Measurements from ENCODE around the gene GALNT14.

Gene GALNT14

DNA sequence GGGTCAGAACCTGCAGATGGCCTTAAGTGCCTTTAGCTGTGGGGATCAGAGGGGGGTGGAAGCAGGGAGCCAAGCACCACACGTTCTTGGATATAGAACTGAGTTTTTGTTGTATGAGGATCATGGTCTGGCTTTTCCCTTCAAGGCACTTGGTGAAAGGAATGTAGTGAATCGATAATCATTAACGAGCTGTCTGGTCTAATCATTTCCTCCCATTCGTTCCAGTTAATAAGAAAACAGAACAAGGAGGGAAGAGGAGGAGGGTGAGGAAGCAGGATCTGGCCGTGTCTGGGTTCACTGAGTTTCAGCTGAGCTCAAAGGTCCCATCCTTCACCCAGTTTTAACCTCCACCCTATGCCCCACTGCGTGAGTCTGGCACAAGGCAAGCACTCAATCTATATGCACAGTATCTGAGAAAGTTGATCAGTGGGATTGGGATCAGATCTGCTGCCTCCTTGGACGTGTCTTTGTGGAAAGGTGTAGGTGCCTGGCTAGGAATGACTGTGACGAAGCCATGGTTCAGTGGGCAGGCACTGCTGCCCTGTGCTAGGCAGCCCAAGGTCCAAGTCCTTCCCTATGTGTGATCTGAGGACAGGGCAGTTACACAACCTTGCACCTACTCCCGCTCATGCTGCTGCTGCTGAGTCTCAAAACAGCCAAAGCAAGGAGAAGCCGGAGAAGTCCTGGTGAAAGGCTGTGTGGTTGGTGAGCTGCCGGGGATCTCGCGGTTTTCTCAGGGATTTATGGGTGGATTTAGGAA, 54.8 kb downstream of the GALNT14 start:
- no peak for DNase-seq

DNA sequence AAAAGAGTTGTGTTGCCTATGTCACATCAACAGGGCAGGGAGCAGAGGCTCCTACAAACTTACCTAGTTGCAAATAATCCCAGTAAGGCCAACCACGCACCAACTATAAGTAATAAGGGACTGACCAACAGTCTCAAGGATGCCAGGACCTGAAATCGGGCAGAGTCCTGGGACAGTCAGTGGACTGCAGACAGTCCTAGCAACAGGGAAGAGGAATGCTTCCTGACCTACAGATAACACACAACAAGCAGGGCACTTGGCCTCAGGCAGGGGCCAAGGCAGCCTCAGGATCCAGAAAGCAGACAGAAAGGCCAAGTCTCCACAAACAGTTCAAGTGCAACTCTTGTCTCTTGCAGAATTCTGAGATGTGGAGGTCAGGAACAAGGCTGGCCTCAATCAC, 56.2 kb downstream of the GALNT14 start:
- no peak for DNase-seq

DNA sequence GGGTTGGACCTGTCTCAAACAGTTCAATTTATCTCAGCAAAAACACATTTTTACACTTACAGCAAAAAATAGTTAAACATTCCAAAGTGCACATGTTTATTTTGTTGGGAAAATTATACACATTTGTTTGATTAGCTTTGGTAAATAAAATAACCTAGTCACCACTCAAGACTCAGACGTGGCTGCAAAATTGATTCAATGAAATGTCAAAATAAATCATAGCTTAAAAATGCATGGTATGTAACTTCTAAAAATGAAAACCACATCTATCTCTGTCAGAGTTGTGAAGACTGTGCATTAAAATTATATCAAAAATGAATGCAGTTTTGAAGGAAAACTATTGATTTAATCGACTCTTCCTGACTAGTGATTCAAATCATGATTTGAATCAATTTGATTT, 56.7 kb downstream of the GALNT14 start:
- DNase-seq, result no peak

DNA sequence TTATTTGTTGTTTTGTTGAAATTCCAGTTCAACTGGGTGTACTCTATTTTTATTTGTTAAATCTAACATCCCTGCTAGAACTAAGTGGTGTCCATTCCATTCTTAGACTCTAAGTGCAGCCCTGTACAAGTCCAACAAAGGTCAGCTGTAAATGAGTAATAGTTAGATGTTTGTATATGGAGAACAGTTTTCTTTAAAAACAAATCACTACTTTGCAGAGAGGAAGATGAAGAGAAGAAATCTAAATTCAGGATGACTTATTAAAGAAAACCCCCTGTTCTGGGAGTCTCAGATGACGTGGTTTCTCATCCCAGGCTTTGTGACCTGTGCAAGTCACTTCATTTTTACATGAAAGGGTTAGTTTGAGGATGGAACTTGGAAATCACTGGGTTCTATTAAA, 57.9 kb downstream of the GALNT14 start:
- DNase-seq, result no peak

DNA sequence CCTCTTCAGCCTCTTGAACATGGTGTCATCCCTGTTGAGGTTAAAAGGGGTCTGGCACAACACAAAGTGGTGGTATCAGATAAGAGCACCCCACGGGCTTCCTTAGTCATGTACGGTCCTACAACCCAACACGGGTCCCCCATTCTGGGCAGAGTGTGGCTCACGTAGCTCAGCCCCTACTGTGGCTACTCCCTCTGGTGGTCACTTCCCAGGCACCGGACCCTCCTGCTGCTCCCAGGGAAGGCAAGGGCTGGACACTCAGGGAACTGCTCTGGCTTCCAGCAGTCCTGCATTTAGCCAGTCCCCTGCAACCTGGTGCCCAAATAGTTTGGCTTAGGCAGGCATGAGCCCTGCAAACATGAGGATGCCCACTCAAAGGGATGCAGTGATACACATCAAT, 58.6 kb downstream of the GALNT14 start:
- DNase-seq, result no peak

DNA sequence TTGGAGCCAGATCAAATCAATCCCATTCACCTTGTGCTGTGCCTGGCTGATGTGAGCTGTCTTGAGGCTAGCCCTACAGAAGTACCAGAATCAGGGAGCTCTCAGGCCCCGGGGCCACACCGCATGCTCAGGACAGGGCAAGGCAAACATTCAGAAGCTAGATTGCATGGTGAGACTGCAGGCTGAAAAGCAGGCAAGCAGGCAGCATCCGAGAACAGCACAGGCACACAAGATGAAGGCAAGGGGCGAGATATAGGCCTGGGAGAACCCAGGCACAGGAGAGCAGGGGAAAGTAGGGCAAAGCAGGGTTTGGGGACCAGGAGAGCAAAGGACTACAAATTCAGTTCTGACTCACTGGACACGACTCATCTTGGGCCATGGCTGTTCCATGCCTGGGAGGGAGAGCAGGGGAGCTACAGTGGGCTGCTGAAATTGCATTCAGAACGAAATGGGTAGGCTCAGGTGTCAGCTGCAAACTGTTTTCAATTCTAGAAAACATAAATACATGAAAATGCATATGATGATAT, 59.6 kb downstream of the GALNT14 start:
- DNase-seq, result no peak

DNA sequence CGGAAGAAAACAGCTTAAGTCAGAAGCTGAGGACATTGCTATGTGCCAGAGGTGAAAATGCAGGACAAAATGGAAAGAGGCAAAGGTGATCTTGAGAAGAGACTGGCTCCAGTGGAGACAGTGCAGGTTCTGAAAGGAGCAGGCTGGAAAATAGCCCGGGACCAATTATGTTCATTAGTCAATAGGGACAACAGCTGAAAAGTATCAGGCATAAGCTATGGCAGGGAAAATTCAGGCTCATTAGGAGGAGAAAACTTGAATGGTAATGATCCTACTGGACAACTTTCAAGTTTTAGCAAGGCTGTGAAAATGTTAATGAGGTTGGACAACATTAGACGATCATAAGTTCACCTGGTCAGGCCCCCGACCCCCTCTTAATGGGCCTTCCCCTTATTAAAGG, 60.2 kb downstream of the GALNT14 start:
- DNase-seq, result no peak

DNA sequence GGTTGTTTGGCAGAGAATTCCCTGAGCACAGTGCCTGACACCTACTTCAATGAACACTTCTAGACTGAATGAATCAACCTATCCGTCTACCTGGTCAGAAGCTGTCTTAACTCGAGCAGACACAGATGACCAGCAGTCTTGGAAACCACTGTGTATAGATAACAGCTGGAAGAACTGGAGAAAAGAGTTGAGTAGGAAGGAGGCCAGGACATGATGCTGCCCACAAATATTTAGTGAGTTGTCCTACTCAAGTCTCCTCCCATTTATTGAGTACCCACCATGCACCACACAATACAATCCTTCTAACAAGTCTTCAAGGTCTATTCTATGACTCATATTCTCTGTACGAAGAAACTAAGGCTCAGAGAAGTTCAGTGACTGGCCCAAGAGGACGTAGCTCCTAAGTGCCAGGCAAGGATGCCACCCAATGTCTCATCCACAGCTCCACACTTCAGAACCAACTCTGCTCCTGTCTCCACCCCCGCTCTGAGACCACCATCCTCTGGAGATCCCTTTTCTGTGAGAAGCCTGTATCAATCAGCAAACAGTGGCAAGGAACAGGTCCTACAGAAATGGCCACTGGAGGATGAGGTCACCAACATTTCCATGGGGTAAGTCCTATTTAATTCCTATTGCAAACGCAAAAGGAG, 62.2 kb downstream of the GALNT14 start:
- DNase-seq, result no peak

DNA sequence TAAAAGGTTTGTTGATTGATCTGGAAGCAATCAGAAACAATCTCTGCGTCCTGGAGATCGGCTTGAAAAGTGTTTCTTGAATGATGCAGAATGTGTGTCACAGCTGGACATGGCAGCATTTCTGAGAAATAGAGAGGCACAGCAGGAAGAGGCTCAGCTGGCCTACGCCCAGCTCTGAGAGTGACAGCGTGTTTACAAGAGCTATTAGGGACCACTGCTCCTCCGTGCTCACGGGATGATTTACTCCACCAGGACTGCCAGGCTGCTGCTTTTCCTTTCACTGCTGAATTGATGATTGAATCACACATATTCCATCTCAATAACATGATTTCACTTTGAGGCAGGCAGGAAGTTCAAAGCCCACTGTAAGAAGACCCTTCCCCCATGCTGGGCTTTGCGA, 62.8 kb downstream of the GALNT14 start:
- no peak for DNase-seq

DNA sequence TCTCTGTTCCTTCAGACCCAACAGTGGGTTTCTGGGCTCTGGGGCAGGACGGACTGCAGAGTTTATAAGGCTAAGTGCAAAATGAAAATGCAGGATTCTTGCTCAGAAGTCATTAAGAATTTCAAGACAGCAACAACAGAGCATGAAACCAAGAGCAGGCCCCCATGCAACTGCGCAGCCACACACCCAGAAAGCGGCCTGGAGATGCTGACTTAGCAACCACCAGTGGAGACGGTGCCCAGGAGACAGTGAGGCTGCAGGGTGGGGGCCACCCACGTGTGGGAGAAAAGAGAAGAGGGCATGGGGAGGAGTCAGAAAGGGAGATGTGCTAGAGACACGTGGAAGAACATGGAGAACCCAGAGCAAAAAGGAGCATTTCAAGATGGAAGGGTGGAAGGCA, 66.5 kb downstream of the GALNT14 start:
- DNase-seq, result no peak

DNA sequence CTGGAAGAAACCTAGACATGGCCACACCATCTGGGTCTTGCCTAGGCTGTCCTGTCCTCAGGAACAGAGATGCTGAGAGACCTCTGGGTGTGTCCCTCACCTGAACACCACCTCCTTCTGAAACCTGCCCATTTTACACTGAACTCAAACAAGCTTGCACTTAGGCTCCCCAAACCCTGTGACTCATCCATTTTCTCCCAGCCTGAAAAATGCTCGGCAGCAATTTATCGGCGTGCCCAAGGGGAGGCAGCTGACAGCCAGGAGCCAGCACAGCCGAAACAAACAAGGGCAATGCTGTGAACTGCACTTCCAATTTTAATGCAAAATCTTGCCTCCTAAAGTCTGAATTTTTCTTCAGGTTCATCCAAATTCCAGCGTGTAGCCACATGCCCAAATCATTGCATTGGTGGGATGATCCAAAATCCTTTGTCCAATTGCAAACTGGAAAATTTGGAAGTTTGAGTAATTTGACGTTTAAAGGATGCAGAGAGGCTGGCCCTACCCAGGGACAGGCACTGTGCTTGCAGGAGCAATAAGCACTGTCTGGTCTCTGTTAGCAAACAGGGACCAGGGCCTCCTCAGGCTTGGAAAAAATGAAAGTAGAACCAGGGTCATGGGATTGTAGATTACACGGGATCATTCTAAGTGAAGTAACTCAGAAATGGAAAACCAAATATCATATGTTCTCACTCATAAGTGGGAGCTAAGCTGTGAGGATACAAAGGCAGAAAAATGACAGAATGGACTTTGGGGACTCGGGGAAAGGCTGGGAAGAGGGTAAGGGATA, 67.7 kb downstream of the GALNT14 start:
- no peak for DNase-seq

DNA sequence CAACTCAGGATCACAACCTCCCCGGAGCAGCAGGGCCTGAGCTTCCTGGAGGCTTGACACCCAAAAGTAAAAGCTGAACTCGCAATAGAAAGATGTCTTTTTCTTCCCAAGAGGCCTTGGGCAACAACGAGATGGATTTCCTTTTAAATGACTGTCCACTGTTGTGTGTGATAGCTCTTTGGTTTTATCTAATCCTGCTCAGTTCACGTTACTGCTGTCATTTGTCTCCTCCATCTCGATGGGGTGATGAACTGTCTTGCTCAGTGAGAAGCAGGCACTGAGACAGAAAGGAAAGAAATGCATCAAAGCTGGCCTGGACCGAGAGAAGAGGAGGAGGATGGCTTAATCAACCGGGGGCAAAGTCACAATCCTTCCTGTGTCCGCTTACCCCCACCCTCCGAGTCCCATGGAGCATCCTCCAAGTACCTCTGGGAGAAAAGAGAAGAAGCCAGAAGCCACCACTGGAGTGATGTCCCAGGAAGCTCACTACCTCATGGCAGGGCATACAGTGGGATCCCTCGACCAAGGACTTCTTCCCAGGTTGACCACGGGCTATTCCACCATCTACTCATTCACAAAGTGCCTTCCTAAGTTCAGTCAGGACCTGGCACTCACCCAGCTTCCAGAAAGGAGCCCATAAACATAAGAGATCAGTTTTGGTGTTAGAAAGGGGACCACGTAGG, 68.5 kb downstream of the GALNT14 start:
- DNase-seq, result no peak

DNA sequence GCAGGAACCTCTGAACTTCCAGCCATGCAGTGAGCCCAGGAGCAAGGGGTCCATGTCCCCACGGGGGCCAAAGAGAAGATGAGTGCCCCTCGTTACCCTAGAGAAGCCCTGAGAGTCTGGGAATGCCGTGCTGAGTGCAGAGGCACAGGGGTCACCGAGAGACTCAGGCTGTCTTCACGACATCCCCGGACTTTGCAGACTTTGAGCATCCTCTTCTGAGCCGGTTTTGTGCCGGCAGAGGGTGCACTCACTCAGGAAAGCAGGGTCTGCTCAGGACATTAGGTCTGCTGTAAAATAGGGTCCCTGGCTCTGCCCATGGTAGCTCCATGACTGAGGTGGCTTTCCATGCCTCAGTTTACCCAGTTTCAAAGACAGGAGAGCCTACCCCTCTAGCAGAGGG, 71.0 kb downstream of the GALNT14 start:
- no peak for DNase-seq

DNA sequence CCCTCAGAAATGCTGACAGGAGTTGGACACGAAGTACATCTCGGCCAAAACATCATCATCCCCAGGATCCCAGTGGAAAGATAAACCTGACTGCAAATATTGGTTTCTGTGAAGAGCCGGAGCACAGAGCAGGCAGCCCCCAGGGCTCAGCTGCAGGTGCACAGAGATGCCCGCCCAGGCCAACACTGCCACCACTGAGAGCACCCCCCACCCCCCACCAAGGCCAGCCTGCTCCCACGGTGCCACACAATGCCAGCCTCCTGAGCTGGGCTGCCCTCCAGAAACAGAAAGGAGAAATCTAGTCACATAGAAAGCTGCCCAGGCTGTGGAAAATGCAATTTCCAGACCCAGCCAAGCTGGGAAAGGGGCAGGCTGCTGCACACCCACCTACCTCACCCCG, 71.7 kb downstream of the GALNT14 start:
- DNase-seq, result no peak

DNA sequence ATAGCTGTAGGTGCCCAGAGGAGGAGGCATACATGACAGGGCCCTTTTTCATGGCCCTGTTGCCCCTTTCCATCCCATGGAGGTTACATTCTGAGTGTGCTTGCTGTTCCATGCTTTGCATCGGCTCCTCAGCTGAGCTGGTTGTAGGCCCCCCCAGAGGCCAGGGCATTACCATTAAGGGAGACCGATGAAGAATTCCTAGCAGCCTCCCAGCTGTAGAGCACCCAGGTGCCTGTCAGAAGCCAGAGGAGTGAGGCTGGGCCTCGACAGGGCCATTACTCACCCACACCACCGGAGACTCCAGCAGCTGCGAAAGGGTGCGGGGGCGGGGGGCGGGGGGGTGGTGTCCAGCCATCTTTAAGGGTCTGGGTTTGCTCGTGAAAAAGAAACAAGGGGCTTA, 72.2 kb downstream of the GALNT14 start:
- no peak for DNase-seq

DNA sequence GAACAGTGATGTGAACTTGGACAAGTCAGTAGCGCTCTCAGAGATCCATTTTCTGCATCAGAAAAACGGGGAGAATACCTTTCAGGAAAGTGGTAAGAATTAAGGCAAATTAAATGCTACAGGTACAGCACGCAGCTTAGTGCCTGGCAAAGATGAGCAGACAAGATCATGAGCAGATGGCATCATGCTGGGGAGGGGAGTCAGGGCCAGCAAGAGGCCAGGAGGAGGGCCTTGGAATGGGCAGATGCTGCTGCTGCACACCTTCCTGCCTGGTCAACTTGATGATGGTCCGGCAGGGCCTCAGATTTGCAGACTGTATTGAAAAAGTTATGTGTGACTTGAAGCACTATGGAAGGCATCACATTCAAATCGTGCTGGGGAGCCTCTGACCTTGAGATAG, 72.9 kb downstream of the GALNT14 start:
- no peak for DNase-seq

DNA sequence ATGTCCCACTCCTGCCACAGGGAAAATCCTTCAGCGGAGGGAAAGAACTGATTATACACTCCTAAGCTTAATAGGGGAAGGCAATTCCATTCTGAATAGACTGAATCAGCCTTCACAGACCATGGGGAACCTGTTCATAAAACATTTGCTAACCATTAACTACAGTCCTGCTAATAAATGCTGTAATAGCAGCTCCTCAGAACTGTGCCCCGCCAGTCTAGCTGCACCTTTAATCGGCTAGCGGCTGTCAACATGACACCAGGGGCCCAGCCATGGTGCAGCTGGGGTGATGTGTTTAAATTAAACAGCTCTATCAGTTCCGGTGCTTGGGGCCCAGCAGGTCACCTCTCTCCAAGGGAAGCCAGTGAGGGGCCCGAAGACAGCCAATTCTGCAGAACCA, 77.8 kb downstream of the GALNT14 start:
- no peak for DNase-seq

DNA sequence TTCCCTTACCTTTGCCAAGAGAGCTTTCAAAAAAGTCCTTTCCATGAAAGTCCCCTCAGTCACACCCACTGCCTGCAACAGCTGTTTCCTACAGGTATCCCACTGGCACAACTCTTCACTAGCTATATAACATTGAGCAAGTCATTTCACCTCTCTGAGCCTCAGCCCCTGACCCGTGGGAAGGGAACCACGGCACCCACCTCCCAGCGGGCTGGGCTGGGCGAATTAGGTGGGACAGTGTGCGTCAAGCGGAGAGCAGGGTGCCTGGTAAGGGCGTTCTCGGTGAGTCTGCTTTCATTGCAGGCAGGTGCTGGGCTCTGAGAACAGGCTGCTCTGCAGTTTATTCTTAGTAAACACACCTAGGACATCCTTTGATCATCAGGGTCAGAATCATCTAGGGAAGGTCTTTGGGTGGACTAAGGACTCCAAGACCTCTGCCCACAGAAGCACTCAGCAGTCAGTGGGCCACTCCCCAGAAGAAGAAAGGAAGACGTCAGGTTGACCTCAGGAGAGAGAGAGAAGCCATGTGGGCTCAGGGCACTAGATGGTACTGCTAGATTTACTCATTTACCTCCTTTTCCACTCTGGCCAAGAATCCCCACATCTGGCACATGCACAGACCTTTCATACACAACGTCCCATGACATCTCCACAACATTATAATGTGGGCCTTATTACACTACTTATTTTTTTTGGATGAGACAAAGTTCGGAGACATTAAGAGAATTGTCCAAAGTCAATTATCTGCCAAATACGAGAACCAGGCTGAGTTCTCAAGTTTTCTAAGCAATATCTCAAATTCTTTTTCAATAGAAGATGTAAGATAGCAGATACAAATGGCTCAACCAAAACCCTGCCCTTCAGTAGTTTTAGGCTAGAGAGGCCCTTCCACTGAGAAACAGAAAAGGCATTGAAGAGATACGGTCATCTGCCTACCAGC, 79.9 kb downstream of the GALNT14 start:
- no peak for DNase-seq

DNA sequence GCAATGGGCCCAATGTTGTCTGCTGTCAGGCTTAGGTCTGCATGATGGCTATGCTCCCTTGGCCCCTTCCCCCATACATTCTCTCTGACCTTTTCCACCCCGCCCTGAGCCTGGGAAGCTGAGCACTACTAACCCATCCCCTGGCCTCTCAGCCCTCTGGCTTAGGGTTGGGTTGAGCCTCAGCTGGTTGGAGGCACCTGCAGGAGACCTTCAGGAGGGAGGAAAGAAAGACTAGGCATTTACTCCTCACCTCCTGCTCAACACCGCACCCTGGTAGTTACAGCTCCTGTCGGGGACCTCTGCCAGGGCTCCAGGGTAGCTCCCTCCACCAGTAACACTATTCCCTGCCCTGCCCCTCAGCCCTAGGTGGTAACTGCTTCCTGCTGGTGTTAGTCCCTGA, 80.5 kb downstream of the GALNT14 start:
- DNase-seq, result no peak

DNA sequence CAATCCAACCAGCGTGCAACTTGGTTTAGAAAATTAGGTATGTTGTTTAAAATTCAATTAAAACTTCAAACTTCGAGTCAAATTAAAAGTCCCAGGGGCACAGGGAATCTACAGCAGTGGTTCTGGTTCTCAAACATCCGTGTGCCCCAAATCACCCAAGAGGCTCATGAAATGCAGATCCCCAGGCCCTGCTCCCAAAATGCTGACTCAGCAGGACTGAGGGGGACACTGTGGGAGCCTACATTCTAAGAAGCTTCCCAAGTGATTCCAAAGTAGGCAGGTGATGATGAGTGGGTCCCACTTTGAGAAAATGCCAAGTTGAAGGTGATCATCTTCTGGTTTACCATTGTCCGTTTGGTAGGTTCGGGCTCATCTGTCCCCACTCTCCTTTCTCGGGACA, 82.3 kb downstream of the GALNT14 start:
- DNase-seq, result no peak

DNA sequence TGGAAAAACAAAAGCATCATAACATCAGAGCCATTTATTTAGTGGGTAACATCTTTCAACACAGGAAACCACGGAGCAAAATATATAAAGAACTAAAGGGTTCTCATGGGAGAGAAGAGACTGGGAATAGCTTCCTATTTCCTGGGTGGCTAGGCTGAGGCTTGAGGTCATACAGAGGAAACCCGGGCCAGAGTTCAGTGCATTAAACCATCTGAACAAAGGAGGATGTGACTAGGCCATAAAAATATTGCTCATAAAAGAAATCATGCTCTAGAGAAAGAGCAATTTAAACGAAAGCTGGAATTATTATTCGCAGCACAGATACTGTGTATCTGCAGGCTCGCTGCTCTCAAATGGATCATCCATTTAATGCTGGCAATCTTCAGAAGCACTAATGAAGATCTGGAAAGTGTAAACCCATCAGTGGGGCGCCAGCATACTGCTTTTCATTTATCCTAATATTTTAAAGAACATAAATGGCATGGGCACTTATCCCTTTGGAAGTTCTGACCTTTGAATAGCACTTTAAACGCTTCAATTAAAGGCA, 83.3 kb downstream of the GALNT14 start:
- no peak for DNase-seq
